Stimulated activated CD4-positive, alpha-beta T cell treated with anti-CD3 and anti-CD28 coated beads, Interleukin-1b, Interleukin-23, amount 100 ng/mL, for 4 hours (primary cell): ENCODE data around the gene JAK1.
"Not testable (repeated sequence)": the region's sequence is repeated elsewhere in the genome, so short reads cannot be mapped to it uniquely, and the experiment has no call there.

ENCODE experiments used
- DNase-seq, 2 donors: peaks; one replicate each; pipeline ENCODE4 v3.0.0-alpha.2; 2020; ENCODE audit warnings: low read depth in 2 of 2

The JAK1 gene

GRCh38 chr1:64966158-64966971 lies at the start of gene JAK1:
Gene JAK1 (minus strand): TSS chr1:64966549. CDS start chr1:64886264, 80,285 bp downstream.
- peak; percentile 85 to 92 for DNase-seq

GRCh38 chr1:65014321-65014720 lies 48.0 kb upstream of the JAK1 start:
- no peak for DNase-seq

DNA sequence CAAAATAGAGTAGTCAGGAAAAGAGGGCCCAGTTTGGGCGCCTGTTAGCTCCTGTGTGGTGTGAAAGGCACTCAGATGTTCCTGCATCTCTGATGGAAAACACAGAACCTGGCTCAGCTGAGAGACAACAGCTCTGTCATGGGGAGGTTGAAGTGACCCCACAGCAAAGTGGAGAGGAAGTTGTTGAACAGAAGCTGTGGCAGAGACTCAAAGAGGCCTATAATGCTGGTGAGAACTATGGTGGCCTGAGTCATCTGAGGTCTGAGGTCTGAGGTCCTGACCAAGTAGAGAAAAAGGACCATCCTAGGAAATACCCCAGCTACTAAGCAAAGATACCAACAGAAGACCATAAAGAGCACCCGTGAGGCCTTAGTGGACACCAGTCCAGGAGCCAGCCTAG lies 45.6 kb upstream of the JAK1 start:
- DNase-seq: no peak

- no peak for DNase-seq
These were observed 43.5 kb upstream of the JAK1 start for GRCh38 chr1:65009724-65010420.

DNA sequence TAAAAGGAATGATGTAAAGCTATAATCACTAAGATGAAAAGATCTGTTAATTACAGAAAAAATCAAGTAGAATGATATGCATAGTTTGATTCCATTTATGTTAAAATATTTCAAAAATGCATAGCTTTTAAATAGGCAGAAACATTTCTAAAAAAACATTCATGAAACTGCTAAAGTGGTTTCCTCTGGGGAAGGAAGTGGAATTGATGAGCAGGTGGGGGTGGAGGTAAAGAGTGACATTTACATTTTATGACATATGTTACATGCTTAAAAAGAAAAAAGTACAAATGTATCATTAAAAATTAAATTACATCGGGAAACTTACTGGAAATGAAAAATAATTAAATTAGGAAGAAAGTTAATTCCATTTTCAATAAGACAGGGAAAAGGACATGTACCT lies 42.8 kb upstream of the JAK1 start:
- DNase-seq: no peak

DNA sequence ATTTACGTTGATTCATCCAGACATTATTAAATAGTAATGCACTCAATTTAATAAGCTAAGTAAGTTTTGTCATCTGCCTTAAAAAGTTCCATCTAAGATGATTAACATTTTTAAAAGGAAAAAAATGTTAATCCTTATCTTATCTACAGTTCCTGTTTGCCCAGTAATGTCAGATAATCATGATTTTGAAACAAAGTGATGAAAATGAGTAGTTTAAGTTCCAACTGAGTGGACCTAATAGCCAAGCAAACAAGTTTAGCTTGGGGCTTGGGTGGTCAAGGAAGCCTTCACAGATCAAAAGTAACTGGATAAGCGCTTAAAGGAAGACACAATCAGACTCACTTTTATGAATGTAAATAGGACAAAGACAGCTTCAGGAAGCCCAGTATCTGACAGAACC lies 40.5 kb upstream of the JAK1 start:
- no peak for DNase-seq

DNA sequence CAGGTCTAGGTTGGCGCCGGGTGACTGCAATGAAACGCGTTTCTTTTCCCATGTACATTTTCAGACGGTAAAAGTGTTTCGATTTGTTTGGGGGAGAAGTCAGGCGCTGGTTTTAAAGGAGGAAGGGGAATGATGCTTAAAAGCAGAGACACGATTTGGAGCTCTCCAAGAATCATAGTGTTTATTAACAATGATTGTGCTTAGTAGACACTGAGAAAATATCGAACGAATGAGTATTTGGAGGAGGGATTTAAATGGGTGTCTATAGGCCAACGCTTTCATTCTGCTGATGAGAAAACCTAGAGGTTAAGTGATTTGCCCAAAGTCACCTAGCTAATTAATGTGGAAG lies 36.9 kb upstream of the JAK1 start:
- DNase-seq: no peak

DNA sequence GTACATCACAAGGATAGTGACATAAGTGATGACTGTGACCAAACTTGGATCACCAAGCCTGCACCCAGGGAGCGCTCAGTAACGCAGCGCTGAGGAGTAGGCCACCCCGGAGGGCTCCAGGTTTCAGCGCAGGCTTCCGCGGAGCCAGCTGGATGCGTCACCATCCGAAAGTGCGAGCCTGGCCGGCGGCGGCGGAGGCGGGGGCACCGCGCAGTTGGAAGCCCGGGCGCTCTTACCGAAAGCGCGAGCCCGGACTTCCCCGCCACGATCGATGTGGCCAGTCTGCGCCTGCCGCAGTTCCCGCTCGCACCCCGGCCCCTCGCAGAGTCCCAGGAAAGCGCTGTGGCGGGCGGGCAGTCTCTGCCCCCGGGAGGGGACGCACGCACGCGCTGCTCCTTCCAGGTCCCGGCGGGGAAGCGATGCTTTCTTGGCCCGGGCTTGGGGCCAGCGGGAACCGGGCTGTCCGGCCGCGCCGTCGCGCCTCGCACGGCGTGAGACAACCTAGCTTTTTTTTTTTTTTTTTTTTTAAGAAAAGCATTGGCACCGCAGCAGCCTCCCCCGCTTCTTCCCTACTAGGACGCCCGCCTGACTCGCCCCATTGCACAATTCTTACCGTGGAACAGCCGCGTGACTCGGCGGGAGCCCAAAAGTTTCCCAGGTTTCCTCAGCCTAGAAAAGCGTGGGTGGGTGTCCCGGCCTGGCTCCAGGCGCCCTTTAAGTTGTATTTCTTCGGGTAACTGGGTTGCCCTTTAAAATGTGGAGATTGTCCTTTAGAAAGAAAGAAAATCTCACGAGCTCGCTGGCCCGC lies 36.4 kb upstream of the JAK1 start:
- DNase-seq: peak; percentile 51 to 54

GRCh38 chr1:65002156-65002507 lies 35.8 kb upstream of the JAK1 start:
- no peak for DNase-seq

DNA sequence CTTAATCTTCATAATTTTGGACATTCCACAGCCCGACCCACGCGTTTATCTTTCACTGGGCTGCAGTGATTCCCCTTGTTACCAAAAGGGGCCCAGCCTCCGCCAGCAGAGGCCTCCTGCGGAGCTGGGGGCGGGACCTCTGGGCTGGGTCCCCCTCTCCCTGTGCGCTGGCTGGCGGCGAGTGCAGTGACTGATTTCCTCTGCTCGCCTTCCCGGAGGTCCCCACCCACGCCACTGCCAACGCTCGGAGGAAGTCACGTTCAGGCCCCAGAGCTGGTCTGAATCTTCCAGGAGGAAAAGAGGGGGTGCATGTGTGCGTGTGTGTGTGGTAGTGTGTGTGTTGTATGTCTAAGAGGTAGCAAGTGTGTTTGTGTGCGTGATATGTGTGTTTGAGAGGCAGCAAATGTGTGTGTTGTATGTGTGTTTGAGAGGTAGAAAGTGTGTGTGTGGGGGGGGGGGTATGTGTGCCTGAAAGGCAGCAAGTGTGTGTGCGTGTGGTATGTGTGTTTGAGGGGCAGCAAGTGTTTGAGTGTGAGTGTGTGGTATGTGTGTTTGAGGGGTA lies 35.0 kb upstream of the JAK1 start:
- DNase-seq: peak; percentile 72 to 73

- not testable (repeated sequence) for DNase-seq
These were observed 32.1 kb upstream of the JAK1 start for GRCh38 chr1:64998425-64998948.

DNA sequence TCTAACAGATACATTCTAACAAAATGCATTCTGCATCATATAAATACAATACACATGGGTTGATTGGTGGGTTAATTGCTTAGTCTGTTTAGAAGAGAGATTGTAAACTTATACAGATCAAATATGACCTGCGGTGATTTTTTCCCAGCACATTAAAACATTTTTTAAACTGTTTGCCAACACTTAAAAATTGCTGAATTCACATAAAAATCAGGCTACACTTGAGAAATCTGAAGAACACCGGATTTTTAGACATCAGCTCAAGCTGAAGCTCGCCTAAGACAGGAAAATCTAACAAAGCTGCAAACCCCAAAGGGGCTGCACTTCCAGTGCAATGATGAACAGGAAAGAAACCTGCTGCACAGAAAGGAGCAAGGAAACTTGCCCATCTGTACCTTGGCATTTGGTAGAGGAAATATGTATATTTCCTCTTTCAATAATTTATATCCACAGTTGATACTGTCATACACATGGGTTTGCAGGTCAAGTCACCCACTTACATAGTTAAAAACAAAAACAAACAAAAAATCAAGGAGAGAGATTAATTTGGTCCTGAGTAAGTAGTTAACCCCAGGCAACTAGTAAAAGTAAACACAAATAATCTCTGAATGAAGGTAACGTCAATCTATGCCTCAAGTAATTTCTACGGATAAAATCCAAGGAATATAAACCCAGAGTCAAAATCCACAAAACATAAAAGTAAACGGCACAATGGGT lies 30.4 kb upstream of the JAK1 start:
- DNase-seq: no peak

DNA sequence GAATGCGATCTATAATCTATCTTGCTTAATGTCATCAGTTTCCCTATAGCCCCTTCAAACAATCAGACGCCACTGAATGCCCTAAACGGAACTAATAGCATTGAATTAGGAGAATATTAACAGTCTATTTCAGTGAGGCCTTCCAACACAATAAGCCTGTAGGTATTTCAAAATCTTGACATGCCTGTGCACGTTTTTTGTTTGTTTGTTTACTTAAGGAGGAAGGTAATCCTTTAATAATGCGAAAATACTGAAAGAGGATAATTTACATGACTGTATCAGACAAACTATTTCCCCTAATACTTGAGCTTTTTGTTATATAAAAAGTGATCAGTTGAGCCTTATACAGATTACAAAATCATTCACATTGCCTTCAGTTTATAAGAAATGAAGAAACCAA lies 29.0 kb upstream of the JAK1 start:
- DNase-seq: no peak

DNA sequence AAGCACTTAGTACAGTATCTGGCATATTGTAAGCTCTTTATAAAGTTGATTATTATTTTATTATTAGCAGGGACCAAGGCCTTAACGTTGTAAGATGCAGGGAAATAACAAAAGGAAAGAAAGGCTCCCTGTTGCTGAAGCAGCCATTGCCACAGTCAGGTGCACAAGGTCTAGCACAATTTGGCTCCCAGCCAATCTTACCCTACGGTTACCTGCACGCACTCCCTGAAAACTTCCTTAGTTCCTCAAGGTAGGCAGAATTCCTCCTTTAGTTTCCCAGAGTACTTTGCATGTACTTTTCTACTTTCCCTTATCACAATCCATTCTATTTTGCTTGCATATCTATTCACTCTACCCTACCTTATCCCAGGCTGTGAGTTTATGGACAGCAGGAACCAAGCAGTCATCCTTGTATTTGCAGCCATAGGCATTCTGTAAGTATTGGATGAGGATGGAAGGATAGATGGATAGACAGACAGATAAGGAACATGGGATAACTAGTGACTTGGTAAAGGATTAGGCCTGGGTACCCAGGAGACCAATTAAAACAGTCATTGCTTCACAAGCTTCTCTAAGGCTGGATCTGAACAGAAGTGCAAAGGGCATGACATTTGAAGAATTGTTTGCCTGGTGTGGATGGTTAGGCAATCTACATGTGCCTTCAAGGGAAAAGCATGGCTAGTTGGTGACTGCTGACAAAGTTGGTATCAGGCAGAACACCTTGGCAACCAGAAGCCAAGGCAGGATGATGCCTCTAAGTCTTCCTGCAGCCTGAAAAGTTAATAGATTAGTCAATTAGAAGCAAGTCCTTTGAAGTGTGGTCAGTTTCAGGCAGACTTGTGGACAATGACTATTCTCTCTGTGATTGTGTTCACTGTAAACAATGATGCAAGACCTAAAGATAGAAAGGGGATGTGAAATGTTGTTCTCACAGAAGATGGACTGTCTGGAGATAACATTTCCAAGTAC lies 20.8 kb upstream of the JAK1 start:
- no peak for DNase-seq

DNA sequence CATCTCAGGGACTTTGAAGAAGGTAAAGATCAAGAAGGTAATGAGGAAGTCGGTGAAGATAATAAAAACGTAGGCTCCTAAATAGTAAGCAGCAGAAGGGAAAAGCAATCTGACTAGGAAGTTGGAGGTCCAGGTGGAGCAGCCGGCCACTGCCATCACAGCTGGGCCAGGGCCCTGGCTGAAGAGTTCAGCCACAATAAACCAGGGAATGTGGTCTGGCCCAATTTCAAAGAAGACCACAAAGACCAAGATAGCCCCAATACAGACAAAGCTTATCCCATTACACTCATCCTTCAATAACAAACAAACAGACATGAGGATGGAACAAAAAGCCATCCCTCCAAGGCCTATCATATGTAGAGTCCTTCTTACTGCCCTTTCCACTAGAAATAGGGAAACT lies 18.4 kb upstream of the JAK1 start:
- DNase-seq: no peak

DNA sequence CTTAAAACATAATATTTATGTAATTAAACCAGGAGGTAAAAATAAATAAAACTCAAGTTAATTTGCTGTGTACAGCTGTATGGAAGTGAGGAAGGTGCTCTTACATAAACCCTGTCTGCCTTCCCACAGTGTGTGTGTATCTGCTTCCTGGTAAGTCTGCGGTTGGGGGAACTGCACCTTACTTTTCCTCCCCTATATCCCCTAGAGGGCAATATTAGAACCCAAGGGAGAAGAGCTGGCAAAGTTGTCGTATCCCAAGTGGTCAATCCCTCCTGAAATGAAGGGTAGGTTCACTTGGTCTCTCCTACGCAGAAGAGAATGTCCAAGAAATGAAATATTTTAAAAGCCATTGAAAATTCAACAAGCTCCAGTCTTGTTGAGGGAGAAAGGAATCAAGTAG lies 17.8 kb upstream of the JAK1 start:
- no peak for DNase-seq

- no peak for DNase-seq
These were observed 16.8 kb upstream of the JAK1 start for GRCh38 chr1:64983110-64983509.

GRCh38 chr1:64981601-64982533 lies 15.5 kb upstream of the JAK1 start:
- DNase-seq: no peak
